HG03175 (cell line): ENCODE measurements around the gene TCF23.
"Not testable (repeated sequence)": the region's sequence is repeated elsewhere in the genome, so short reads cannot be mapped to it uniquely, and the experiment has no call there.

Experiments used
- ATAC-seq: cut with Tn5 transposase; IDR thresholded peaks from one replicate; pipeline ENCODE4 v1.9.1; 2021; ENCODE audit warnings: mild to moderate bottlenecking, moderate library complexity; ENCODE audit not compliant: unreplicated experiment

TCF23 gene

DNA sequence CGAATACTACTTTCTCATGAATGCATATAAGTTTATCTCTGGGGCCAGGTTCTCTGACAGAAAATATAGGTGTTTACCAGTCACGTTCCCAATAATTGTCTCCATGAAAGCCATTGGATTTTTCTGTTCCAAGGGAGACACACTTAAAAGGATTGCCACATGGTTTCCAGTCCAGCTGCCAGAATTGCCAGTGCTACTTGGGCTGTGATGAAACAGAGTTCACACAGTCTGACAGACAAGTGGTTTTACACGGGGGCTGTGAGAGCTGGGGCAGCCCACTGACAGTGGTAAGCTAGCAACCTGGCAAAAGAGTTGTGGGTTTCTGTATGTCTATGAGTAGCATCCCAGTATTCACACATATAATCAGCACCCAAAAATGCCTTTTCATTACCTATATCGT lies 35.3 kb downstream of the TCF23 start:
- ATAC-seq: no peak

DNA sequence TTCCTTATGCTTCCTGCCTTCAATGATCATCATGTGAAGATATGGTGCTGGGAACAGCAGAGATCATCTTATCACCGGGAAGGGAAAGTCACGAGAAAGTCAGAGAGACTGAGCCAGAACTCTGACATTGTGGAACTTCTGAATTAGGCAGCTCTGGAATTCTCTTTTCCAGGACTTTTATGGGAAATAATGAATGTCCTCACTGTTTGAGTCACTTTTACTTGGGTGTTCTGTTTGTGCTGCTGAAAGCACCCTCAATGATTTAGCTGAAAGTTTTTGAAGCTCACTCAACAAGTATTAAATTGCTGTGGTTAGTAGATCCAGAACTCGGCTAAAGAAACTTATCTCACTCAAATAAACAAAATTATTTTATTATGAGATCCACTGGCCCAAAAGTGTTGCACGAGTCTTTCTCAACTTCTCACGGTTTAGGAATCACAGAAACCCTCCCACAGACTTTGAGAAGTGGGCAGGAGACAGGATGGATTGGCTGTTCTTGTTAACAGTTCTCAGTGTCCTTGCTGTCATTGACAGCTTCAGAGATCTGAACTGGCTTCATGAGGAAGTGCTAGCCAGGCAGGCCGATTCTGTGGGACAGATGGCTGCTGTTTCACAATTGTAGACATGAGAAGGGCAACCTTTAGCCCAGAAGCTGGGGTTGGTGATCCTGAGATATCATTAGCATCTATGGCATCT lies 36.7 kb downstream of the TCF23 start:
- no peak for ATAC-seq

DNA sequence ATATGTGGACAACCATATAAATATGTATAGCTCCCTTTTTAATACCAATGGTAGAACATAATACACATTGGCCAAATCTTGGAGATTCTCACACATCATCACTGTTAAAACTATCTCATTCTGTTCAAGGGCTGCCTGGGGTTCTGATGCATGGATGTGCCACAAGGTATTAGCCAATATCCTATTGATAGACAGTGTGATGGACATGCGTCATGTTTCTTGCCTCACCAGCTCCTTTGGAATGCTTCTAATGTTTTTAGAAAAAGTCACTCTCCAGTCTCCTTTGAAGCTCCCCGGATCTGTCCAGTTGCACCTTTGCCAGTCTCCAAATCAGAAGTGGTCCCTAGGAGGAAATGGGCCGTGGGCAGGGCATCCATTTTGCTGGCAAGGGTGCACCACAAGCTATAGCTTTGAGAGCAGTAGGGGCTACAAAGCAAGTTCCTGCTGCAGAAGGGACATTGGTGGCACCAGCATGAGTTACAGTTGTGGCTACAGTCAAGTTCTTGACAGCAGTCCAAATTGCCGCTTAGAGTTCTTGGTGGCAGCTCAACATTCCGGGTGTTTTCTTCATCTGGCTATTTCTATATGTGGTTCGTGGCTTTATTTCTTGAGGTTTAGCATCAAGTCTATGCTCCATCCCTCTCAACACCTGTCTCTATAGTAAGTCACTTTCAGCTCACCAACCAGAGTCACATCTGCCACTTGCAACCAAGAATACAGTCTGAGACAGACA lies 38.0 kb downstream of the TCF23 start:
- ATAC-seq: no peak

DNA sequence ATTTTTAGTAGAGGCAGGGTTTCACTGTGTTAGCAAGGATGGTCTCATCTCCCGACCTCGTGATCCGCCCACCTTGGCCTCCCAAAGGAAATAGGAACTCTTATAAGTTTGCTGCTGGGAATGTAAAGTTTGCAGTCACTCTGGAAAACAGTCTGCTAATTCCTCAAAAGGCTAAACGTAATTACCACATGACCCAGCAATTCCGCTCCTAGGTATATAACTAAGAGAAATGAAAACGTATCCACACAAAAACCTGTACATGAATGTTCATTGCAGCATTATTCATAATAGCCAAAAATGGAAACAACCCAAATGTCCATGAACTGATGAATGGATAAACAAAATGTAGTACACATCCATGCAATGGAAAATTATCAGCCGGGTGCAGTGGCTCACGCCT lies 41.2 kb downstream of the TCF23 start:
- ATAC-seq: no peak

DNA sequence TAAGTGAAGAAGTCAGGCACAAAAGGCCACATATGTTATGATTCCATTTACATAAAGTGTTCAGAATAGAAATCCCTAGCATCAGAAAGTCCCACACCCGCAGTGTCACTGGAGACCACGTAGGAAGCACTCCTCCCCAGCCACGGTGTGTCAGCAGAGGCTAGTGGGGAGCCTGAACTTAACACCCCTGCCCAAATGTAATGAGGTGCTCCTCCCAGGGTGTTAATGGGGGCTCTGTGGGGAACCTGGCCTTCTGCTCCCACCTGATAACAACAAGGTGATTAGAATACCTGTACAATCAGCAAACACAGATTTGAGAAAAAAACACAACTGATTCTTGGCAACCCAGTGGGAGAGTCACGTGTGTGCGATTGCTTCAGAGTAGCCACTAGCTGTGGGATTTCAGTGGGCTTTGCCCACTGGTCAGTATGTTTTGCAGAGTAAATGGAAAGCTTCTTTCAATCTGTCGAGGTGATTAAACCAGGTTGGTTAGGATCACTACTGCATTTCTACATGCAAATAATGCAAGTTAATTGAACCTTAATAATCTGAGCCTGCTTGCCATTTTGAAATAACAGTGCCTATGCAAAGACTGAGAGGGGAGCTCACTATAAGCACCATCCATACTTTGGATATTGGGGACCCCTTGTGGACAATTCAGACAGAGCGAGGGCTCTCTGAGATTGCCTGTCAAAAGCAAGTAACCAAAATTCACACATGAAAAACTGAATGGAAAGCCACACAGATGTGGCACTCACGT lies 42.4 kb downstream of the TCF23 start:
- ATAC-seq: no peak

DNA sequence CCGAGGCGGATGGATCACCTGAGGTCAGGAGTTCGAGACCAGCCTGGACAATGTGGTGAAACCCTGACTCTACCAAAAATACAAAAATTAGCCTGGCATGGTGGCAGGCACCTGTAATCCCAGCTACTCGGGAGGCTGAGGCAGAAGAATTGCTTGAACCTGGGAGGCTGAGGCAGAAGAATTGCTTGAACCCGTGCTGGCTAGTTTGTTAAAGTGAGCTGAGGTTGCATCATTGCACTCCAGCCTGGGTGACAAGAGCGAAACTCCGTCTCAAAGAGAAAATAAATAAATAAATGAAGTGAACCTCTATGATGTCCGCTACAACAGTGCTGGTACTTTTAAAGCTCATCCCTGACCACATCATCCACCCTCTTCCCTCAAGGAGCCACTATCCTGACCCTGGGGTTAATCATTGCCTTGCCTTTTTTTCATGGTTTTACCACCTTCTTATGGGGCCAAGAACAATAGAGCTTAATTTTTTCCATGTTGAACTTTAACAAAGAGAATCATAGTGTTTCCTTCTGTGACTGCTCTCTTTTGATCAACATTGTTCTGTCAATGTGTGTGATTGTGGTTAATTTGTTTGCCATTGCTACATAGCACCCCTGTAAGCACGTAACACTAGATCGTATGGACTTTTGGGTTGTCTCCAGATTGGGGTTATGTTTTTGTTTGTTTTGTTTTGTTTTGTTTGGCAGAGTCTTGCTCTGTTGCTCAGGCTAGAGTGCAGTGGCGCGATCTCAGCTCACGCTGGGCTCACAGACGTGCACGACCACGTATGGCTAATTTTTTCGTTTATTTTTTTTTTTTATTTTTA lies 45.9 kb downstream of the TCF23 start:
- ATAC-seq: no peak

DNA sequence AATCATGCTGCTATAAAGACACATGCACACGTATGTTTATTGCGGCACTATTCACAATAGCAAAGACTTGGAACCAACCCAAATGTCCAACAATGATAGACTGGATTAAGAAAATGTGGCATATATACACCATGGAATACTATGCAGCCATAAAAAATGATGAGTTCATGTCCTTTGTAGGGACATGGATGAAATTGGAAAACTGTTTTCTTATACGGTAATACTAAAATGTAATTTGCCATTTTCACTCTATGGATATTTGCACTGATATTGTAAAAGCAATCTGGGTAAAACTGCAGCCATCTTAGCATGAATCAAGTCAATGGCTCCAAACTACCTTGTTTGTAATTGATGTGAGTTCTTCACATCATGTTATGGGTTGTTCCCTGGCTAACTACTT lies 47.0 kb downstream of the TCF23 start:
- ATAC-seq: not testable (repeated sequence)

DNA sequence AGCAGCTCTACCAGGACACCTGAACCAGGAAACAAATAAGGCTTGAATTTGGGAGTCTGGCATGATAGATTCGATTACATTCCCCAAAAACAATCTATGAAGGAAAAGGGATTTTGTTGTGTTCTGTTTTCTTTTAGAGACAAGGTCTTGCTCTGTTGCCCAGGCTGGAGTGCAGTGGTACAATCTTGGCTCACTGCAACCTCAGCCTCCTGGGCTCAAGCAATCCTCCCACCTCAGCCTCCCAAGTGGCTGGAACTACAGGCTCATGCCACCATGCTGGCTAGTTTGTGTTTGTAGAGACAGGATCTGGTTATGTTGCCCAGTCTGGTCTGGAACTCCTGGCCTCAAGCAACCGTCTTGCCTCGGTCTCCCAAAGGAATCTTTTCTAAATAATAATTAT lies 49.3 kb downstream of the TCF23 start:
- not testable (repeated sequence) for ATAC-seq

DNA sequence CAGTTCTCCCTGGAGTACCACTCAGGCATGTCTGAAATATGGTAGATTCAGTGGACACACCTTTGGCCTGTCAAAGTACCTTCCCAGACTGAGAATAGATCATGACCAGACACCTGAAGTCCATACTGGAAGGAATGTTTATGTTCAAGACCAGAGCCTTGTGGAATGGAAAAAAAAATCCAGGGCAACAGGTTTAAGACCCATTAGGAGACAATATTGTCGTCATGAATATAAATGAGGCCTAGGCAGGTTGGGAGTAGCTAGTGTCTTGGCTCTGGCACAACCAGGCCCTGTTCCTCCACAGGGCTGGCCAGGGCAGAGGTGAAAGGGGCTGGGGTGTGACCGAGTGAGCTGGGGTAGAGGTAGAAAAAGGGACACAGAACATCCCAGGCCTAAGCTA lies 49.8 kb downstream of the TCF23 start:
- ATAC-seq: no peak

DNA sequence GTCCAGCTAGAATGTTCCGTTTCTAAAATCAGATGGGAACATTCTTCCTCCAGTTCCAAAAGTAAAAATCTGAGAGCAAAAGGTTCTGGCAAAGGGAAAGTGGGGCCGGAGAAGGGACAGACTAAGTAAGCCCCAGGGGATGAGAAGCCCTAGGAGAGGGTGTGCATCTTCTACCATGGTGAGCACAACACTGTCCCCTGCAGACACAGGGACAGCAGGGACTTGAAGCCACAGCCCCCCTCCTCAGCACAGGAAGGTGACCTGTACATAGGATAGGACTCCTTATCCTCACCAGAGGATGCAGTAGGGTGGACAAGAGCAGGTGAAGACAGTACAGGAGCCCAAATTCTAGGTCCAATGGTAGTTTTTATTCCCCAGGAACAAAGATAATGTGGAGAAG lies 50.4 kb downstream of the TCF23 start:
- no peak for ATAC-seq

DNA sequence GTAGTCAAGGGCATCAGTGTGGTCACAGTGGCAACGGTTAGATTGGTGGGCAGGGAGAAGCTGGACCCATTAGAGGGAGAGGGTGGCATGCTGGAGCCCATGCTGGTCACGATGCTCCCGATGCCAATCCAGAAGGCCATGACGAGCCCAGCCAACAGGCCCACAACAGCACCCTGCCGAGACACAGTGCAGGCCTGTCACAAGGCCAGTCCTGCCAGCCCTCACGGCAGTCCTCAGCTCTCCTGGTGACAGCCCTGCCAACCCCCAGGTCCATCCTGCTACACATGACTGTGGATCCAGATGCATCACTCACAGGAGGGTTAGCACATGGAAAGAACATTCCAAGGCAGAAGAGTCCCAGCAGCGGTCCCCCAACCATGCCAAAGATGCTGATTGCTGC lies 52.9 kb downstream of the TCF23 start:
- no peak for ATAC-seq

DNA sequence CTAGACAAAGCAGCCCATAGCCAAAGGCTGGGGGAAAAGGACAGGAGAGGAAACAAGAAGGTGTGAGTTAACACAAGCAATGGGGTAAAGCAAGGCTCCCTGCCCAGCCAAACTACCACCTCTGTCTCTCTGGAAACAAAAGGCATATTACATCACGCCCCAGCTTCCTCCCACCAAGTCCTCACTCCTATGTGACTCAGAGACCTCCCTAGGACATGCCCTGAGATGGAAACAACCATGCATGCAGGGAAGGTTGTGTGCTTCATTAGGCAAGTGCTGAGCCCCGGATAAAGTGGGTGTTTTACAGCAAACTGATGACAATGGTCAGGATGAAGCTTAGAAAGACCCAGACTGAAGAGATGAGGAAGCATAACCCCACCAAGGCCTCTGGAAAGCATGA lies 54.0 kb downstream of the TCF23 start:
- no peak for ATAC-seq

DNA sequence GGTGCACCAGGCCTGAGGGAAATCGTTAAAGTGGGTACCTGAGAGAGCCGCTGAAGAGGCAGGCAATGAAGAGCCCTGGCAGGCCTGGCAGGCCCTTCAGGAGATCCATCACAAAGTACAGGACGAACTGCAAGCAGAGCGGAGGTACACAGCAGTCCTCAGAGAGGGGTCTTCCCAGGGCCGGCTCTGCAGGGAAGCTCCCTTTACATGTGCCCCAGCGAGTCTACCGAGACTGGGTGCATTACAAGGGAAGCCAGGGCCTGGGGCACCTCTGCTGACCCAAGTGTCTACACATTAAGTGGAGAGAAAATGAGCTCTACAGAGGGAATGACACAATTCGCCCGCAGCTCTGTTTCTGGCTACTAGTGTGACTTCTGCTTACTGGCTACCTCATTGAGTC lies 54.9 kb downstream of the TCF23 start:
- no peak for ATAC-seq

DNA sequence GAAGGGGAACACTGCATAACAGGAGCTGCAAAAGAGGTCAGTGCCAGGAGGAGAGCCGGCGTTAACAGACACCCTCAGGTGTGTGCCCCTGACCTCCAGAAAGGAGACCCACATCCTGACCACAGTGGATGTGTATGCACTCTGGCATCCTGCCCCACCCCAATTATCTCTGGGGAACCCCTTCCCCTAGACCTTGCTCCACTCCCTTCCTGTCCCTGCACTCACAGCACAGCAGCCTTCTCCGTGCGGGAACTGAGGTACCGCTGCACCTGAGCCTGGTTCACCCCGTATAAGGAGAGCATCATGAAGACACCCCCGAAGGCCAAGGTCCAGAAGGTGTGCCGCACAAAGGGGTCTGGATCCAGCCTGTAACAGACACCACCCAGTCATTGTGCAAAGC lies 55.8 kb downstream of the TCF23 start:
- no peak for ATAC-seq

DNA sequence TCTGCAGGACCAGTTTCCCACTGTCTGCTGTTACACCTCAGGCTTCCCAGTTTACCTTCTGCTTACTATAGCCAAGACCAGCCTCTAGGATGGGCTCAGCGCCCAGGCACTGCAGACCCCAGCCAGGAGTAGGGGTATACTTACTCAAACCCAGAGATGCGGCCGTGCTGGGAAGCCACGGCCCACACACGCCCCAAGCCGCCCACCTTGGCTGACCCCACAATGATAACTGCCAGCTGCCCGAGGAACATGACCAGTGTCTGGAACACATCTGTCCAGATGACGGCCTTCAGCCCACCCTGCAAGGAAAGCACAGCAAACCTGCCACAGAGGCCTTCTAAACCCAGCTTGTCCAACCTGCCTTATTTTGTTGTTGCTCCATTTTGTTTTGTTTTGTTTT lies 56.4 kb downstream of the TCF23 start:
- no peak for ATAC-seq

DNA sequence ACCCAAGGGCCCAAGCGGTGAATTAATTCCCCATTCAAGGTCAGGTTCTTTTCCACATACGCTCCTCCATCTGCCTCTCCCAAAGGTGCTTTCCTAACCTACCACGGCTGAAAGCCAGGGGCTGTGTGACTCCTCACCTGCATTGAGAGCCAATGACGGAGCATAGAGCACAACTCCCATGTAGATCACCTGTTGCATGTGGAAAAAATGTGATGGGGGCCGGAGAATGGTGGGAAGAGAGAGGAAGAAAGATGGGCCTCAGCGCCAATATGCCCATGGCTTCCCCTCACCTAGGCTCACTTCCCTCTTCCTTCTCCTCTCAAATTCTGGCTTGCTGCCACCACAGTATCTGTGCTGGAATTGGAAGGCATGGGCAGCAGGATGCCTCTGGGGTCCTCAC lies 57.5 kb downstream of the TCF23 start:
- ATAC-seq: no peak
